ENCODE data around the gene LDLRAD4.

DNA sequence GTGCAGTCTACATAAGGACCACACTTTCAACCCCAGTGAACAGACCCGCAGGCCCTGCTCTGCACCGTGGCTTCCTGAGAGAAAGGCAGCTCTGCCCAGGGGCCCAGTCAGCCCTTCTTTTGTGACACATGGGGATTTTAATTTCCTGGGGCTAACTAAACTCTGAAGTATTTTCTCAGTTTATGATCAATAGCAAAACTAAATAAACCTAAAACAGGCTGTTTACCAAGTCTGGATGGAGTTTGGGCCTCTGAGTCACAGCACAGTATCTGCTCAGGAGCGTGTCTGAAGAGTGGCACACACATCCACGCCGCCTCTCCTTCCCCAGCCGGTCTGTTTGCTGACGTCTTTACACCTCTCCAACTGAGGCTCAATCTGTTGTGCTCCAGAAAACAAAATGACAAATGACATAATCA lies 72.3 kb downstream of the LDLRAD4 start:
- TF ChIP-seq POLR2A (IDR thresholded peaks at IDR 0.05; ENCODE audit: low read depth, low read length) (no peak), TAF1 (IDR thresholded peaks at IDR 0.05; ENCODE audit: low read depth, low read length) (no peak), POLR2AphosphoS5 (IDR thresholded peaks at IDR 0.05; ENCODE audit: low read depth, low read length) (no peak), SPI1 (IDR thresholded peaks at IDR 0.05; ENCODE audit: low read depth, low read length) (no peak), PAX5 (IDR thresholded peaks at IDR 0.05; ENCODE audit: insufficient read depth, low read length, severe bottlenecking) (no peak)

Measured in GM12891 (cell line).